Activated CD4-positive, alpha-beta memory T cell treated with anti-CD3 and anti-CD28 coated beads, Interleukin-2, amount 10 ng/mL, durations not matched to agents 7 days and 5 days (primary cell): ENCODE measurements around the gene SEL1L. TPM values are rescaled to one million over a fixed set of nuclear protein-coding genes. Genes with fewer than 3 reads are reported as not detected.
"Not testable (repeated sequence)": the region's sequence is repeated elsewhere in the genome, so short reads cannot be mapped to it uniquely, and the experiment has no call there.

ENCODE experiments used
- CTCF ChIA-PET: fragments of 350-600 bp; sonication (Branson Sonifier 250); formaldehyde crosslinking; loops from one replicate; lab custom pipeline; 2021; ENCODE audit warnings: antibody characterized with exemption, inconsistent platforms; lab: Charles Lee
- POLR2A ChIA-PET: fragments of 350-600 bp; sonication (Branson Sonifier 250); formaldehyde crosslinking; loops from one replicate; lab custom pipeline; 2021; ENCODE audit warnings: antibody characterized with exemption; lab: Charles Lee
- DNase-seq: peaks from one replicate; pipeline ENCODE4 v3.0.0-alpha.2; 2020
- H3K27ac Mint-ChIP-seq: one replicate; pipeline ENCODE4 v1.8.0; 2021; ENCODE audit warnings: mild to moderate bottlenecking, mixed read lengths
- H3K27me3 Mint-ChIP-seq: one replicate; pipeline ENCODE4 v1.8.0; 2021; ENCODE audit warnings: mixed read lengths
- H3K36me3 Mint-ChIP-seq: one replicate; pipeline ENCODE4 v1.8.0; 2021; ENCODE audit warnings: low read depth, mixed read lengths
- H3K4me1 Mint-ChIP-seq: one replicate; pipeline ENCODE4 v1.8.0; 2021; ENCODE audit warnings: mixed read lengths
- H3K4me3 Mint-ChIP-seq: one replicate; pipeline ENCODE4 v1.8.0; 2021; ENCODE audit warnings: mild to moderate bottlenecking, mixed read lengths
- H3K9me3 Mint-ChIP-seq: one replicate; pipeline ENCODE4 v1.8.0; 2021; ENCODE audit warnings: mixed read lengths
- total RNA-seq, 2 experiments: library from RNA; stranded (reverse); gene quantifications; one replicate each; pipeline ENCODE4 v1.2.3, GENCODE V29; 2021

SEL1L gene
- total RNA-seq, 2 experiments from 2014 or later = 65.9 to 67.6 TPM

DNA sequence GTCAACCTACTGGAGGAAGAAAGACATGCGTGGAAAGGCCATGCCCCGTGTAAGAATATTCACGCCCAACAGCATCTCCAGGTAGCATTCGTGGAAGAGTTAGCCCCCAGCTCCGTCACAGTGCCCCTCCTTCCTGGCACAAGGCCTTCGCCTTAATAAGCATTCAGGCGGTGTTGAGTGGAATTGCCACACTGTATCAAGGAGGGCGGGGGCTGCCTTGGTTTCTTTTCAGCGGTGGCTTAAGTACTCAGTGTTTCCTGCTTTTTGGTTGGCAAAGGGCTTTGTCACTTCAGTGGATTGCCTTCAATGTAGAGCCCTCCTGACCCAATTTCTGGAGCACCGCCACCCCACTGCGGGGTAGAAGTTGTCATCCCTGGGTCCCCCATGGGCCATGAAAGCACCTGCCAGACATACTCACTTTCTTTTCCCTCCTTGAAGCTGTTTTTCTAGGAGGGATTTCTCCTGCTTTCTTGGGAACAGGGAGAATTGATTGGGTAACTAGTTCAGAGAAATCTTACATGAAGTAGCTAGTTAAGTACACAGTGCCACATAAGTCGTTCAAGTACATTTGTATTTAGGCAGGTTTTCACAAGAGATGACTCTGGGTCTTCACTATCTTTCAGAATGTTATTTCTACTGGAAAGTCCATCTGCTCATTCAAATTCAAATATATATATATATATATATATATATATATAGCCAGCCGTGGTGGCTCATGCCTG, 68.0 kb downstream of the SEL1L start:
- Mint-ChIP-seq H3K4me1 (peaks cover 22% of the 10 kb centered on the region), H3K4me3 (peak overlapping the region; percentile 45), H3K36me3 (peaks cover 4% of the 10 kb centered on the region), H3K9me3 (peaks cover 3% of the 10 kb centered on the region), H3K27me3 (no peaks in the 10 kb centered on the region), H3K27ac (peak overlapping the region; percentile 58)
- DNase-seq = no peak
- CTCF ChIA-PET = interaction anchor here (1.0 to 3.9 kb wide), 13 partner anchors 7 to 277 kb away, joined by 3 to 54 read pairs (median 7); partner anchors contain the start of genes GTF2A1 and SEL1L
- POLR2A ChIA-PET = interaction anchor here (1.2 to 2.5 kb wide), 3 partner anchors 66 to 245 kb away, joined by 5 to 13 read pairs (median 9); partner anchors contain the start of genes GTF2A1, SEL1L and STON2

DNA sequence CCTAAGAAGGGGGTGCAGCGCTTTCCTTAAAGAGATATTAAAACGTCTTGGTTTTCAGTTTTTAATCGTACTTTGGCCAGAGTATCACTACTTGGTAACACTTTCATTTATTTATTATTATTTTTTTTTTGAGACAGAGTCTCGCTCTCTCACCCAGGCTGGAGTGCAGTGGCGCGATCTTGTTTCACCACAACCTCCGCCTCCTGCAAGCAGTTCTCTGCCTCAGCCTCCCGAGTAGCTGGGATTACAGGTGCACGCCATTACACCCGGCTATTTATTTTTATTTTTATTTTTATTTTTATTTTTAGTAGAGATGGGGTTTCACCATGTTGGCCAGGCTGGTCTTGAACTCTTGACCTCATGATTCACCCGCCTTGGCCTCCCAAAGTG, 68.7 kb downstream of the SEL1L start:
- H3K4me1 Mint-ChIP-seq = peaks cover 15% of the 10 kb centered on the region
- not testable (repeated sequence) for H3K36me3 Mint-ChIP-seq, H3K9me3 Mint-ChIP-seq, H3K27me3 Mint-ChIP-seq, DNase-seq
- POLR2A ChIA-PET = interaction anchor here (0.7 to 2.5 kb wide), 6 partner anchors 22 to 474 kb away, joined by 3 to 13 read pairs (median 4); partner anchors contain the start of genes GTF2A1, SEL1L and STON2
- peak overlapping the region; percentile 74 for H3K4me3 Mint-ChIP-seq
- CTCF ChIA-PET = interaction anchor here (0.6 to 3.9 kb wide), 43 partner anchors 8 to 616 kb away, joined by 3 to 54 read pairs (median 4); partner anchors contain the start of genes GTF2A1 and SEL1L
- peak overlapping the region; percentile 86 for H3K27ac Mint-ChIP-seq

- peak; percentile 61 for DNase-seq
- ChIA-PET CTCF (interaction anchor here (0.6 to 3.9 kb wide), 43 partner anchors 9 to 616 kb away, joined by 3 to 54 read pairs (median 4); partner anchors contain the start of genes GTF2A1 and SEL1L), POLR2A (interaction anchor here (0.7 to 2.5 kb wide), 6 partner anchors 23 to 474 kb away, joined by 3 to 13 read pairs (median 4); partner anchors contain the start of genes GTF2A1, SEL1L and STON2)
- peak overlapping the region; percentile 86 for H3K27ac Mint-ChIP-seq
- peaks cover 14% of the 10 kb centered on the region for H3K4me1 Mint-ChIP-seq
- no peaks in the 10 kb centered on the region for H3K27me3 Mint-ChIP-seq
- H3K4me3 Mint-ChIP-seq = peak overlapping the region; percentile 74
- H3K9me3 Mint-ChIP-seq = no peaks in the 10 kb centered on the region
- H3K36me3 Mint-ChIP-seq = no peaks in the 10 kb centered on the region
Measured at GRCh38 chr14:81464253-81465002, 69.2 kb downstream of the SEL1L start.

DNA sequence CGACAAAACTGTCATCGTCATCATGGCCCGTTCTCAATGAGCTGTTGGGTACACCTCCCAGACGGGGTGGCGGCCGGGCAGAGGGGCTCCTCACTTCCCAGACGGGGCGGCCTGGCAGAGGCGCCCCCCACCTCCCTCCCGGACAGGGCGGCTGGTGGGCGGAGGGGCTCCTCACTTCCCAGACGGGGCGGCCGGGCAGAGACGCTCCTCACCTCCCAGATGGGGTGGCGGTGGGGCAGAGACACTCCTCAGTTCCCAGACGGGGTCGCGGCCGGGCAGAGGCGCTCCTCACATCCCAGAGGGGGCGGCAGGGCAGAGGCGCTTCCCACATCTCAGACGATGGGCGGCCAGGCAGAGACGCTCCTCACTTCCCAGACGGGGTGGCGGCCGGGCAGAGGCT, 71.3 kb downstream of the SEL1L start:
- POLR2A ChIA-PET, H3K27ac Mint-ChIP-seq, CTCF ChIA-PET, H3K4me3 Mint-ChIP-seq, H3K9me3 Mint-ChIP-seq, H3K36me3 Mint-ChIP-seq, H3K27me3 Mint-ChIP-seq, DNase-seq: not testable (repeated sequence)
- H3K4me1 Mint-ChIP-seq = peaks cover 14% of the 10 kb centered on the region

GRCh38 chr14:81459912-81460311, 73.7 kb downstream of the SEL1L start:
- ChIA-PET CTCF (interaction anchor here (0.6 to 1.5 kb wide), 2 partner anchors 26 to 188 kb away, joined by 4 read pairs; no protein-coding TSS in a partner anchor), POLR2A (no interaction called here)
- Mint-ChIP-seq H3K4me3 (no peak overlapping the region), H3K9me3 (no peaks in the 10 kb centered on the region), H3K4me1 (peaks cover 8% of the 10 kb centered on the region), H3K27me3 (peaks cover 6% of the 10 kb centered on the region), H3K36me3 (no peaks in the 10 kb centered on the region), H3K27ac (no peak overlapping the region)
- no peak for DNase-seq

DNA sequence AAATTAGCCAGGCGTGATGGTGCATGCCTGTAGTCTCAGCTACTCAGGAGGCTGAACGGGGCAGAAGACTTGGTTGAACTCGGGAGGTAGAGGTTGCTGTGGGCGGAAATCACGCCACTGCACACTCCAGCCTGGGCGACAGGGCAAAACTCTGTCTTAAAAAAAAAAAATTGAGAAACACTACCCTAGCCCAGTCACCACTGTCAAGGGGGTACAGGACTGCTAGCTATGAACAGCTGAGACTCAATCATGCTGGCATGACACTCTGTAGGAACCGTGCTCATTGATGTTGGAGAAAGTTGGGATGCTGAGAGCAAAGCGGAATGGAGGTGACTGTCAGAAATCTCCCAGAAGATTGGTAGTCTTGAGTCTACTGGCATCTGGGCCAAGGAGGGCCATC, 75.3 kb downstream of the SEL1L start:
- ChIA-PET POLR2A (interaction anchor here (1.0 kb wide), 1 partner anchor 237 kb away, joined by 3 read pairs; the partner anchor contains the start of gene GTF2A1), CTCF (interaction anchor here (0.7 to 9.7 kb wide), 2 partner anchors 68 to 189 kb away, joined by 3 to 118 read pairs; no protein-coding TSS in a partner anchor)
- Mint-ChIP-seq H3K27me3 (peaks cover 6% of the 10 kb centered on the region), H3K27ac (no peak overlapping the region), H3K4me3 (no peak overlapping the region), H3K4me1 (no peaks in the 10 kb centered on the region), H3K36me3 (no peaks in the 10 kb centered on the region), H3K9me3 (no peaks in the 10 kb centered on the region)
- DNase-seq = no peak

- Mint-ChIP-seq H3K9me3 (no peaks in the 10 kb centered on the region), H3K4me3 (no peak overlapping the region), H3K27me3 (peaks cover 10% of the 10 kb centered on the region), H3K36me3 (no peaks in the 10 kb centered on the region), H3K4me1 (peaks cover 5% of the 10 kb centered on the region), H3K27ac (no peak overlapping the region)
- ChIA-PET POLR2A (no interaction called here), CTCF (interaction anchor here (1.0 to 9.7 kb wide), 4 partner anchors 10 to 242 kb away, joined by 3 to 118 read pairs (median 16); no protein-coding TSS in a partner anchor)
- DNase-seq = no peak
Measured at GRCh38 chr14:81455390-81455789, 78.3 kb downstream of the SEL1L start.

DNA sequence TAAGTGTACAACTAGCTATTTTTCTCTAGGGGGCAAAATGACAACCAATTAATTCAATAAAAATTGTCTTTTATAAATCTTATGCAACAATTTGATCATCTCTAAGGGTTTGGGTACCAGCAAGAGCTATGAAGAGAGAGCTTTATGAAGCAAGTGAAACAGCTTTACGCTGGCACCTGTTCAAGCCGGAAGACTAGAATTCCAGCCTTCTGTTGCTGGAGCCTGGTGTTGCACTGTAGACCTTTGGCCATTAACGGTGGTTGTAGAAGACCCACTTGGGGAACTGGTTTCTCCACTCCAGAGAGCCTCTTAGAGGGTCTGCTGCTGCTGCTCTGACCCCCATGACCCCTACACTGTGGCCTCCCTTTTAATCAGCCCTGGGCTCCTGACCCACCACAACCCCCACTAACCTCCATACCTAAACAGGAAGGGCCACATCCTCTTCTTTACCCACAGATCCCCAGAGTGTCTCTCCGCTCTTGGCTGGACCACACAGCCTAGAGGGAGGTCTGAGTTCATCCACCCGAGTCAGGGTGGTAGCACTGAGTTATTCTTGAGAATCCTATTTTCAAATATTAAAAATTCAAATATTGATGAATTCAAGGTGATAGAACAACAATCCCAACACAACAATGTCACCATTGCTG, 79.0 kb downstream of the SEL1L start:
- H3K36me3 Mint-ChIP-seq = no peaks in the 10 kb centered on the region
- peaks cover 5% of the 10 kb centered on the region for H3K4me1 Mint-ChIP-seq
- POLR2A ChIA-PET = no interaction called here
- no peak overlapping the region for H3K4me3 Mint-ChIP-seq
- CTCF ChIA-PET = interaction anchor here (1.0 to 9.7 kb wide), 8 partner anchors 10 to 242 kb away, joined by 3 to 118 read pairs (median 4); no protein-coding TSS in a partner anchor
- no peak overlapping the region for H3K27ac Mint-ChIP-seq
- no peak for DNase-seq
- H3K27me3 Mint-ChIP-seq = peaks cover 12% of the 10 kb centered on the region
- H3K9me3 Mint-ChIP-seq = no peaks in the 10 kb centered on the region

GRCh38 chr14:81453166-81453766, 80.4 kb downstream of the SEL1L start:
- CTCF ChIA-PET = interaction anchor here (0.8 to 9.7 kb wide), 17 partner anchors 9 to 242 kb away, joined by 3 to 118 read pairs (median 4); no protein-coding TSS in a partner anchor
- DNase-seq = peak; percentile 60

DNA sequence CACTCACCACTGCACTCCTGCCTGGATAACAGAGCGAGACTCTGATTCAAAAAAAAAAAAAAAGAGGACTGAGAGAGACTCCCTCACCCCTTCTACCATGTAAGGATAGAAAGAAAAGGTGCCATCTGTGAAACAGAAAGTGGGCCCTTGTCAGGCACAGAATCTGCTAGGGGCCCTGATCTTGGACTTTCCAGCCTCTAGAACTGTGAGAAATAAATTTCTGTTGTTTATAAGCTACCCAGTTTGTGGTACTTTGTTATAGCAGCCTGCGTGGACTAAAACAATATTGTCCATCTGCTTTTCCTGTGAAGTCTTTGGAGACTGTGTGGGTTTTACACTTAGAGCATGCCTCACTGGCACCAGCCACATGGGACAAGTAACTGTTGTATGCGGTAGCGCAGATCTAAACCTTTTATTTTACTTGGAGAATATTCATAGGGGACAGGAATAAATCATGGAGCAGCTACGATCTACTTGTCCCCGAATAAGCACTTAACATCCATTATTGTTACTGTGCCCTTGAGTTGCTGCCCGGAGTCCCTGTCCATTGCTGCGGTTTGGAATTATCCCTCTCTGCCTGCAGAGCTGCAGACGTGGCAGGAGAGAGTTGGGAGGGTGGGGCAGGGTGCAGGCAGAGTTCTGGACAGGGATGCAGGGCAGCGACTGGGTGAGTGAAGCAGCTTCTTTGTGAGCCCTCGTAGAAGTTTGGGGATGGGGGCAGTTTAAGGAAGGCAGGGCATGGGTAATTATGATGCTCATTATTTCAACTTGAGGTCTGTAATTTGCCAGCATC, 81.1 kb downstream of the SEL1L start:
- ChIA-PET CTCF (interaction anchor here (1.0 to 9.7 kb wide), 8 partner anchors 8 to 241 kb away, joined by 3 to 118 read pairs (median 4); no protein-coding TSS in a partner anchor), POLR2A (interaction anchor here (2.0 kb wide), 1 partner anchor 231 kb away, joined by 6 read pairs; the partner anchor contains the start of gene GTF2A1)
- Mint-ChIP-seq H3K4me3 (no peak overlapping the region), H3K27ac (no peak overlapping the region), H3K9me3 (no peaks in the 10 kb centered on the region), H3K36me3 (no peaks in the 10 kb centered on the region), H3K4me1 (peaks cover 5% of the 10 kb centered on the region), H3K27me3 (peaks cover 21% of the 10 kb centered on the region)
- DNase-seq = no peak

More at GRCh38 chr14:81453166-81453766, 80.4 kb downstream of the SEL1L start:
- POLR2A ChIA-PET = interaction anchor here (2.0 kb wide), 1 partner anchor 232 kb away, joined by 6 read pairs; the partner anchor contains the start of gene GTF2A1
- no peaks in the 10 kb centered on the region for H3K9me3 Mint-ChIP-seq
- H3K27ac Mint-ChIP-seq = no peak overlapping the region
- no peak overlapping the region for H3K4me3 Mint-ChIP-seq
- peaks cover 20% of the 10 kb centered on the region for H3K27me3 Mint-ChIP-seq
- peaks cover 5% of the 10 kb centered on the region for H3K4me1 Mint-ChIP-seq
- H3K36me3 Mint-ChIP-seq = no peaks in the 10 kb centered on the region

- ChIA-PET CTCF (interaction anchor here (2.0 to 9.7 kb wide), 2 partner anchors 14 to 182 kb away, joined by 7 to 118 read pairs; no protein-coding TSS in a partner anchor), POLR2A (no interaction called here)
- peaks cover 23% of the 10 kb centered on the region for H3K27me3 Mint-ChIP-seq
- no peaks in the 10 kb centered on the region for H3K36me3 Mint-ChIP-seq
- H3K4me1 Mint-ChIP-seq = peaks cover 5% of the 10 kb centered on the region
- no peak overlapping the region for H3K4me3 Mint-ChIP-seq
- DNase-seq = no peak
- H3K9me3 Mint-ChIP-seq = no peaks in the 10 kb centered on the region
- no peak overlapping the region for H3K27ac Mint-ChIP-seq
Measured at GRCh38 chr14:81450976-81451375, 82.7 kb downstream of the SEL1L start.
